ENCODE data around the gene ITGB2. TPM values are rescaled to one million over a fixed set of nuclear protein-coding genes. Genes with fewer than 3 reads are reported as not detected.
A peak's percentile ranks its signal among the peaks of the same experiment; 100 is the strongest.

Gene ITGB2
- total RNA-seq, 1 donor from 2014 or later: 6.9 TPM

GRCh38 chr21:44892536-44893277 lies 28.0 kb downstream of the ITGB2 start:
- peak; percentile 80 for TF ChIP-seq CTCF (IDR thresholded peaks at IDR 0.05; ENCODE audit: insufficient read depth, low read length, poor library complexity, severe bottlenecking)
- Histone ChIP-seq H3K4me3 (ENCODE audit: low read depth, low read length) (no peak overlapping the region), H3K27me3 (ENCODE audit: control insufficient read depth, insufficient read depth, low read length) (peaks cover 45% of the 10 kb centered on the region), H3K36me3 (ENCODE audit: control insufficient read depth, insufficient read depth, low read length) (no peaks in the 10 kb centered on the region)
- DNase-seq (ENCODE audit: low read depth): no peak

GRCh38 chr21:44892095-44892494 lies 28.6 kb downstream of the ITGB2 start:
- TF ChIP-seq CTCF (IDR thresholded peaks at IDR 0.05; ENCODE audit: insufficient read depth, low read length, poor library complexity, severe bottlenecking): no peak
- Histone ChIP-seq H3K27me3 (ENCODE audit: control insufficient read depth, insufficient read depth, low read length) (peaks cover 38% of the 10 kb centered on the region), H3K36me3 (ENCODE audit: control insufficient read depth, insufficient read depth, low read length) (no peaks in the 10 kb centered on the region), H3K4me3 (ENCODE audit: low read depth, low read length) (no peak overlapping the region)
- no peak for DNase-seq (ENCODE audit: low read depth)

GRCh38 chr21:44891631-44892031 lies 29.1 kb downstream of the ITGB2 start:
- H3K36me3 ChIP-seq (ENCODE audit: control insufficient read depth, insufficient read depth, low read length): no peaks in the 10 kb centered on the region
- DNase-seq (ENCODE audit: low read depth): no peak
- peaks cover 36% of the 10 kb centered on the region for H3K27me3 ChIP-seq (ENCODE audit: control insufficient read depth, insufficient read depth, low read length)
- no peak overlapping the region for H3K4me3 ChIP-seq (ENCODE audit: low read depth, low read length)
- no peak for TF ChIP-seq CTCF (IDR thresholded peaks at IDR 0.05; ENCODE audit: insufficient read depth, low read length, poor library complexity, severe bottlenecking)

- no peaks in the 10 kb centered on the region for H3K36me3 ChIP-seq (ENCODE audit: control insufficient read depth, insufficient read depth, low read length)
- no peak for TF ChIP-seq CTCF (IDR thresholded peaks at IDR 0.05; ENCODE audit: insufficient read depth, low read length, poor library complexity, severe bottlenecking)
- peaks cover 35% of the 10 kb centered on the region for H3K27me3 ChIP-seq (ENCODE audit: control insufficient read depth, insufficient read depth, low read length)
- DNase-seq (ENCODE audit: low read depth): no peak
- H3K4me3 ChIP-seq (ENCODE audit: low read depth, low read length): no peak overlapping the region
These were observed 29.6 kb downstream of the ITGB2 start for GRCh38 chr21:44890961-44891541.

- TF ChIP-seq CTCF (IDR thresholded peaks at IDR 0.05; ENCODE audit: insufficient read depth, low read length, poor library complexity, severe bottlenecking): no peak
- Histone ChIP-seq H3K4me3 (ENCODE audit: low read depth, low read length) (no peak overlapping the region), H3K27me3 (ENCODE audit: control insufficient read depth, insufficient read depth, low read length) (peaks cover 35% of the 10 kb centered on the region), H3K36me3 (ENCODE audit: control insufficient read depth, insufficient read depth, low read length) (no peaks in the 10 kb centered on the region)
- DNase-seq (ENCODE audit: low read depth): no peak
These were observed 30.3 kb downstream of the ITGB2 start for GRCh38 chr21:44890338-44890931.

All from kidney epithelial cell (primary cell).